ENCODE results near the gene MCRIP1. TPM values are rescaled to one million over a fixed set of nuclear protein-coding genes. Genes with fewer than 3 reads are reported as not detected.
A peak's percentile ranks its signal among the peaks of the same experiment; 100 is the strongest.

Gene MCRIP1
- total and polyA plus RNA-seq, 2 of the 13 experiments (the other 11 are each of a cell fraction or from before 2014, with no cell fraction given): 79.7 to 84.9 TPM

- peak; percentile 58; the same call in 1 of the 2 replicates for TF ChIP-seq MEF2D (CRISPR knock-in tag; IDR thresholded peaks at IDR 0.05)
- TF ChIP-seq, protein P1, sequence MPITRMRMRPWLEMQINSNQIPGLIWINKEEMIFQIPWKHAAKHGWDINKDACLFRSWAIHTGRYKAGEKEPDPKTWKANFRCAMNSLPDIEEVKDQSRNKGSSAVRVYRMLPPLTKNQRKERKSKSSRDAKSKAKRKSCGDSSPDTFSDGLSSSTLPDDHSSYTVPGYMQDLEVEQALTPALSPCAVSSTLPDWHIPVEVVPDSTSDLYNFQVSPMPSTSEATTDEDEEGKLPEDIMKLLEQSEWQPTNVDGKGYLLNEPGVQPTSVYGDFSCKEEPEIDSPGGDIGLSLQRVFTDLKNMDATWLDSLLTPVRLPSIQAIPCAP (CRISPR knock-in tag; IDR thresholded peaks at IDR 0.05; ENCODE audit: low read depth): no peak
- TF ChIP-seq ZNF788 (CRISPR knock-in tag; IDR thresholded peaks at IDR 0.05; ENCODE audit: borderline replicate concordance): peak; percentile 70; the same call in 1 of the 2 replicates
- peak; percentile 69; the same call in 1 of the 2 replicates for TF ChIP-seq ADNP (CRISPR knock-in tag; IDR thresholded peaks at IDR 0.05)
- TF ChIP-seq PCBP2 (optimal IDR thresholded peaks at IDR 0.05; ENCODE audit: low read depth, low read length, poor library complexity, severe bottlenecking): no peak
- TF ChIP-seq ZNF598 (CRISPR knock-in tag; IDR thresholded peaks at IDR 0.05; ENCODE audit: borderline replicate concordance): no peak
- peak; percentile 67 for TF ChIP-seq THAP11 (CRISPR knock-in tag; IDR thresholded peaks at IDR 0.05)
- no peak for TF ChIP-seq HOXA5 (CRISPR knock-in tag; IDR thresholded peaks at IDR 0.05)
- no peak for TF ChIP-seq ZNF329 (CRISPR knock-in tag; IDR thresholded peaks at IDR 0.05; ENCODE audit: low read depth)
- no peak for TF ChIP-seq ZNF549 (CRISPR knock-in tag; IDR thresholded peaks at IDR 0.05)
- TF ChIP-seq, protein P2, sequence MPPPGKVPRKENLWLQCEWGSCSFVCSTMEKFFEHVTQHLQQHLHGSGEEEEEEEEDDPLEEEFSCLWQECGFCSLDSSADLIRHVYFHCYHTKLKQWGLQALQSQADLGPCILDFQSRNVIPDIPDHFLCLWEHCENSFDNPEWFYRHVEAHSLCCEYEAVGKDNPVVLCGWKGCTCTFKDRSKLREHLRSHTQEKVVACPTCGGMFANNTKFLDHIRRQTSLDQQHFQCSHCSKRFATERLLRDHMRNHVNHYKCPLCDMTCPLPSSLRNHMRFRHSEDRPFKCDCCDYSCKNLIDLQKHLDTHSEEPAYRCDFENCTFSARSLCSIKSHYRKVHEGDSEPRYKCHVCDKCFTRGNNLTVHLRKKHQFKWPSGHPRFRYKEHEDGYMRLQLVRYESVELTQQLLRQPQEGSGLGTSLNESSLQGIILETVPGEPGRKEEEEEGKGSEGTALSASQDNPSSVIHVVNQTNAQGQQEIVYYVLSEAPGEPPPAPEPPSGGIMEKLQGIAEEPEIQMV (CRISPR knock-in tag; IDR thresholded peaks at IDR 0.05; ENCODE audit: low read depth): no peak
- peak; percentile 82; the same call in 1 of the 2 replicates for TF ChIP-seq ZNF124 (CRISPR knock-in tag; IDR thresholded peaks at IDR 0.05)
- TF ChIP-seq U2AF2 (IDR thresholded peaks at IDR 0.05; ENCODE audit: low read depth, low read length): no peak
- no peak for TF ChIP-seq ZSCAN9 (CRISPR knock-in tag; IDR thresholded peaks at IDR 0.05; ENCODE audit: borderline replicate concordance)
- no peak for TF ChIP-seq SMAD3 (CRISPR knock-in tag; IDR thresholded peaks at IDR 0.05)
- TF ChIP-seq ATF7-NPFF (CRISPR knock-in tag; IDR thresholded peaks at IDR 0.05; ENCODE audit: low read depth): no peak
- TF ChIP-seq MED8 (CRISPR knock-in tag; IDR thresholded peaks at IDR 0.05; ENCODE audit: insufficient replicate concordance): no peak
- TF ChIP-seq THAP9 (CRISPR knock-in tag; IDR thresholded peaks at IDR 0.05; ENCODE audit: borderline replicate concordance): no peak; the same call in 1 of the 2 replicates
- no peak for TF ChIP-seq REL (CRISPR knock-in tag; conservative IDR thresholded peaks at IDR 0.05)
- TF ChIP-seq, protein P3, sequence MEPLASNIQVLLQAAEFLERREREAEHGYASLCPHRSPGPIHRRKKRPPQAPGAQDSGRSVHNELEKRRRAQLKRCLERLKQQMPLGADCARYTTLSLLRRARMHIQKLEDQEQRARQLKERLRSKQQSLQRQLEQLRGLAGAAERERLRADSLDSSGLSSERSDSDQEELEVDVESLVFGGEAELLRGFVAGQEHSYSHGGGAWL (CRISPR knock-in tag; IDR thresholded peaks at IDR 0.05): no peak; the same call in 1 of the 2 replicates
- TF ChIP-seq ARHGAP35 (CRISPR knock-in tag; IDR thresholded peaks at IDR 0.05; ENCODE audit: borderline replicate concordance): 0 out of 2 replicates have a peak, but pooled peaks have one; percentile 21
- TF ChIP-seq SNAI1 (CRISPR knock-in tag; IDR thresholded peaks at IDR 0.05; ENCODE audit: borderline replicate concordance): no peak
- TF ChIP-seq ZNF672 (CRISPR knock-in tag; IDR thresholded peaks at IDR 0.05): no peak
- TF ChIP-seq, protein P4, sequence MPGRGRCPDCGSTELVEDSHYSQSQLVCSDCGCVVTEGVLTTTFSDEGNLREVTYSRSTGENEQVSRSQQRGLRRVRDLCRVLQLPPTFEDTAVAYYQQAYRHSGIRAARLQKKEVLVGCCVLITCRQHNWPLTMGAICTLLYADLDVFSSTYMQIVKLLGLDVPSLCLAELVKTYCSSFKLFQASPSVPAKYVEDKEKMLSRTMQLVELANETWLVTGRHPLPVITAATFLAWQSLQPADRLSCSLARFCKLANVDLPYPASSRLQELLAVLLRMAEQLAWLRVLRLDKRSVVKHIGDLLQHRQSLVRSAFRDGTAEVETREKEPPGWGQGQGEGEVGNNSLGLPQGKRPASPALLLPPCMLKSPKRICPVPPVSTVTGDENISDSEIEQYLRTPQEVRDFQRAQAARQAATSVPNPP (CRISPR knock-in tag; IDR thresholded peaks at IDR 0.05): no peak
Measured at GRCh38 chr17:81821603-81822311, 11.3 kb downstream of the MCRIP1 start (continued).
